ENCODE results near the gene DGLUCY. TPM values are rescaled to one million over a fixed set of nuclear protein-coding genes. Genes with fewer than 3 reads are reported as not detected.

DGLUCY gene
- total RNA-seq, 2 donors from 2014 or later, result 88.0 to 148 TPM

DNA sequence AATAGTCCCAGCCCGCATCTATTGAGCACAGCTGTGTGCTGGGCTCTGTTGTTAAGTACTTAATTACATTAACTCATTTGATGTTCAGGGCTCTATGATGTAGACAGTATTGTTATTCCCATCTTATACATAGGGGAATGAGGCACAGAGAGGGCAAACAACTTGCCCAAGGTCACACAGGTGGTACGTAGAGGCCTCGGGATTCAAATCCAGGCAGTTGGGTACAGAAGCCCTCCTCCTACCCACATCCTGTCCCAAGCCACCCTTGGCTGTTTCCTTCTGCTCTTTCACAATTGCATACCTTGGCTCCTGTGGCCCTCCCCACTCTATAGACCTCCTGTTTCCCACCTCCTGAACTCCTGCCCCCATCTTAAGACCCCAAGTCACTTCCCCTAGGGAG lies 140.6 kb downstream of the DGLUCY start:
- 93% methylated on average over 3 of the region's 3 CpGs for WGBS
- no peaks in the 10 kb centered on the region for H3K36me3 ChIP-seq
- H3K4me3 ChIP-seq, result no peak overlapping the region
- H3K27ac ChIP-seq, result no peak overlapping the region
- H3K4me1 ChIP-seq (replicated peaks), result no peaks in the 10 kb centered on the region
- intact Hi-C loops (cut with DNase I), result no loop called here
- no peaks in the 10 kb centered on the region for H3K9me3 ChIP-seq
- TF ChIP-seq POLR2AphosphoS5 (IDR thresholded peaks at IDR 0.05), result no peak
- TF ChIP-seq POLR2A (IDR thresholded peaks at IDR 0.05), result no peak
- no peak for TF ChIP-seq CTCF (IDR thresholded peaks at IDR 0.05)
- H3K27me3 ChIP-seq (replicated peaks; ENCODE audit: insufficient read depth), result no peaks in the 10 kb centered on the region
- DNase-seq (ENCODE audit: low spot score), result no peak

DNA sequence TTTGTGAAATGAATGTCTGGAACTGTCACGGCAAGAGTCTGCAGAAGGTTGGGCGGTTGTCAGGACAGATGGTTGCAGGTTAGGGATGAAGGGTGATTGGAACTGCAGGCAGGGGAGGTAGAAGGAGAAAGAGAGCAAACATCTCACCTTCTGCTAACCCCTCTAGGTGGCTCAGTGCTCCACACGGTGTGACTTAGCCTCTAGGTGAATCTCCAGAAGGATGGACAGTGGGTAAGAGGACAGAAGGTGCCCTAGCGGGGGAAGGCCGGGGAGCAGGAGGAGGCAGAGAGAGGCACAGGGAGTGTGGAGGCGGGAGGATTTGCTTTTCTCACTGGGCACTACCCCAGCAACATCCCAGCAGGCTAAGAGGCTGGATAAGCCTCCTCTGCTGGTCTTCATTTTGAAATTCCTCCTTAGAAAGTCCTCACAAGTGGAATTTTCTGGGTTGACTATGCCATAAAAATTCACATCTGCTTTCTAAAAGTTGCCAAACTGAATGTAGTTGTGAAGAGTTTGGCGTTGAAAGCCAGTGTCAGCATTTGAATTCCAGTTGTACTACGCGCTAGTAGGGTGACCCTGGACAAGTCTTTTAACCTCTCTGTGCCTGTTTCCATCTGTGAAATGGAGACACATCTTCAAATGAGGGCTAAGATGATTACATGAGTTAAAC lies 141.3 kb downstream of the DGLUCY start:
- Histone ChIP-seq H3K4me1 (replicated peaks) (no peaks in the 10 kb centered on the region), H3K4me3 (no peak overlapping the region), H3K9me3 (no peaks in the 10 kb centered on the region), H3K36me3 (no peaks in the 10 kb centered on the region), H3K27me3 (replicated peaks; ENCODE audit: insufficient read depth) (no peaks in the 10 kb centered on the region), H3K27ac (no peak overlapping the region)
- intact Hi-C loops (cut with DNase I), result no loop called here
- TF ChIP-seq POLR2AphosphoS5 (IDR thresholded peaks at IDR 0.05) (no peak), POLR2A (IDR thresholded peaks at IDR 0.05) (no peak), CTCF (IDR thresholded peaks at IDR 0.05) (no peak)
- 81% methylated on average over 9 of the region's 9 CpGs for WGBS
- no peak for DNase-seq (ENCODE audit: low spot score)

- no peaks in the 10 kb centered on the region for H3K9me3 ChIP-seq
- H3K27me3 ChIP-seq (replicated peaks; ENCODE audit: insufficient read depth), result no peaks in the 10 kb centered on the region
- TF ChIP-seq CTCF (IDR thresholded peaks at IDR 0.05) (no peak), POLR2AphosphoS5 (IDR thresholded peaks at IDR 0.05) (no peak), POLR2A (IDR thresholded peaks at IDR 0.05) (no peak)
- intact Hi-C loops (cut with DNase I), result no loop called here
- no peaks in the 10 kb centered on the region for H3K4me1 ChIP-seq (replicated peaks)
- no peak overlapping the region for H3K27ac ChIP-seq
- H3K36me3 ChIP-seq, result no peaks in the 10 kb centered on the region
- WGBS, result 43% methylated on average over 1 of the region's 1 CpG
- DNase-seq (ENCODE audit: low spot score), result no peak
- no peak overlapping the region for H3K4me3 ChIP-seq
Measured at GRCh38 chr14:91256661-91257060, 142.8 kb downstream of the DGLUCY start.

DNA sequence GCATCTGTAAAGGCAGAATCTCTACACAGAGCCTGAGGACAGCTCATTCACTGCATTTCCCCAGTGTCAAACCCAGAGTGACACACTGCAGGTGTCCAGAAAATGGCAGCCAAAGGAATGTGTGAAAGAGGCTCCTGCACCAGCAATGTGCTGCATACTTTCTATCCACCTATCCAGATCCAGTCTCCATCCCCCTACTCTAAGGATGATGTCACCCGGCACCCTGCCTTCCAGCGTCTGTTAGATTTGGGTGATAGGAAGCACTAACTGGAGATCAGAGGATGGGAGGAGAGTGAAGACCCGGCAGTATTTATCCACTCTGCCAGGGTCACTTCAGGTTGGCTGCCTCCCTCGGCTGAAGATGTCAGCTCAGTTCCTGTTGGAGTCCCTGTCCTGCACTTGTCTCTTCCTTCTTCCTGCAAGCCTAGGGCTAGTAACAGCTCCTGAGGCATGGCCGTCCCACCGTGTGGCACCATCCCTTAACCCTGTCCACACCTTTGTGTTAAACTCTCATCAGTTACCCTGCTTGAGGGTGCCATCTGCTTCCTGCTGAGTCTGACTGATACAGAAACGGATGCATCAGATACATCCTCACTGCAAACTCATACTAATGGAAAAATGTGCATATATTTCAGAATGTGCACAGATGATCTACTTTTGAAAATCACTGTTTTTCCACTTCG lies 143.6 kb downstream of the DGLUCY start:
- no peak for DNase-seq (ENCODE audit: low spot score)
- peak overlapping the region in 1 of 2 donors; percentile 24 for H3K27ac ChIP-seq
- H3K27me3 ChIP-seq (replicated peaks; ENCODE audit: insufficient read depth), result no peaks in the 10 kb centered on the region
- H3K36me3 ChIP-seq, result no peaks in the 10 kb centered on the region
- WGBS, result 47% methylated on average over 8 of the region's 8 CpGs
- no peaks in the 10 kb centered on the region for H3K9me3 ChIP-seq
- intact Hi-C loops (cut with DNase I), result no loop called here
- no peak for TF ChIP-seq CTCF (IDR thresholded peaks at IDR 0.05)
- TF ChIP-seq POLR2A (IDR thresholded peaks at IDR 0.05), result no peak
- no peak for TF ChIP-seq POLR2AphosphoS5 (IDR thresholded peaks at IDR 0.05)
- H3K4me3 ChIP-seq, result no peak overlapping the region
- H3K4me1 ChIP-seq (replicated peaks), result no peaks in the 10 kb centered on the region

All from prostate gland (tissue), 2 donors.